Caco-2 (cell line): ENCODE data around the gene RPL7A. TPM values are rescaled to one million over a fixed set of nuclear protein-coding genes. Genes with fewer than 3 reads are reported as not detected.

Experiments used
- BruUV-seq: library from RNA; stranded (reverse); fragments of 400-500 nt; replicated peaks from 2 replicates; lab custom pipeline; 2021; lab: Mats Ljungman, UMichigan
- CTCF ChIA-PET: fragments of 300-600 bp; sonication (Branson Sonifier 250); formaldehyde crosslinking; loops from one replicate; lab custom pipeline; 2022; ENCODE audit warnings: antibody characterized with exemption; lab: Charles Lee
- POLR2A ChIA-PET: fragments of 300-600 bp; sonication (Branson Sonifier 250); formaldehyde crosslinking; loops from one replicate; lab custom pipeline; 2022; ENCODE audit warnings: antibody characterized with exemption; lab: Charles Lee
- DNase-seq, 2 experiments: peaks; one replicate each; pipeline versions ENCODE4 v3.0.0 to v3.0.0-alpha.2; 2020 to 2022
- H3K27me3 ChIP-seq: replicated peaks from 2 replicates; pipeline ENCODE4 v1.6.0; 2011; ENCODE audit warnings: low read length; ENCODE audit not compliant: control insufficient read depth, insufficient read depth
- H3K36me3 ChIP-seq: 2 replicates; pipeline ENCODE4 v1.5.1; 2011; ENCODE audit warnings: low read length; ENCODE audit not compliant: control insufficient read depth, insufficient read depth
- H3K4me1 ChIP-seq: fragments of 250-450 bp; sonication (Bioruptor Pico); 2 replicates; pipeline ENCODE4 v1.5.1; 2020; ENCODE audit warnings: mild to moderate bottlenecking
- H3K4me3 ChIP-seq: 2 replicates; pipeline ENCODE4 v1.5.1; 2011; ENCODE audit warnings: low read depth, mild to moderate bottlenecking, control low read depth, low read length
- H3K9me3 ChIP-seq: fragments of 250-450 bp; sonication (Bioruptor Pico); 2 replicates; pipeline ENCODE4 v1.5.1; 2020; ENCODE audit warnings: mild to moderate bottlenecking, moderate library complexity
- H3K27ac Mint-ChIP-seq: one replicate; pipeline ENCODE4 v1.8.0; 2022; ENCODE audit warnings: mixed read lengths; ENCODE audit not compliant: unreplicated experiment
- H3K27me3 Mint-ChIP-seq: one replicate; pipeline ENCODE4 v1.8.0; 2022; ENCODE audit warnings: mixed read lengths; ENCODE audit not compliant: insufficient read depth, unreplicated experiment
- H3K36me3 Mint-ChIP-seq: one replicate; pipeline ENCODE4 v1.8.0; 2022; ENCODE audit warnings: mild to moderate bottlenecking, mixed read lengths; ENCODE audit not compliant: insufficient read depth, unreplicated experiment
- H3K4me1 Mint-ChIP-seq: one replicate; pipeline ENCODE4 v1.8.0; 2022; ENCODE audit warnings: low read depth, mixed read lengths; ENCODE audit not compliant: unreplicated experiment
- H3K4me3 Mint-ChIP-seq: one replicate; pipeline ENCODE4 v1.8.0; 2022; ENCODE audit warnings: mild to moderate bottlenecking, moderate library complexity, mixed read lengths; ENCODE audit not compliant: unreplicated experiment
- H3K9me3 Mint-ChIP-seq: one replicate; pipeline ENCODE4 v1.8.0; 2022; ENCODE audit warnings: mixed read lengths; ENCODE audit not compliant: unreplicated experiment
- CTCF ChIP-seq, 2 experiments: fragments of 200-600 bp in 1 of 2; IDR thresholded peaks; 1 replicate in 1 of 2; 2 replicates in 1 of 2; pipeline versions ENCODE4 v1.5.1 to v1.8.0; 2011 to 2022; ENCODE audit warnings: antibody characterized with exemption in 1 of 2, control low read depth in 1 of 2, inconsistent platforms in 1 of 2, low read depth in 1 of 2, low read length in 1 of 2, mild to moderate bottlenecking in 1 of 2, moderate library complexity in 1 of 2; ENCODE audit not compliant: insufficient read depth in 1 of 2, severe bottlenecking in 1 of 2, unreplicated experiment in 1 of 2
- intact Hi-C: fragments of 100-400 bp; cut with micrococcal nuclease; formaldehyde crosslinking; loops from one replicate; pipeline ENCODE4 v1.10.0; 2022; ENCODE audit not compliant: unreplicated experiment
- total RNA-seq: library from RNA; stranded (reverse); gene quantifications from 2 replicates; pipeline ENCODE4 v1.2.3, GENCODE V29; 2022

Gene RPL7A
- total RNA-seq, 1 experiment from 2014 or later = 1,995 TPM

- Mint-ChIP-seq H3K27me3 (no peaks in the 10 kb centered on the region), H3K9me3 (no peaks in the 10 kb centered on the region), H3K36me3 (peaks cover 52% of the 10 kb centered on the region), H3K4me3 (no peak overlapping the region), H3K4me1 (peaks cover 13% of the 10 kb centered on the region), H3K27ac (no peak overlapping the region)
- no TSS peak for BruUV-seq
- Histone ChIP-seq H3K4me1 (peaks cover 5% of the 10 kb centered on the region), H3K27me3 (no peaks in the 10 kb centered on the region), H3K4me3 (no peak overlapping the region), H3K36me3 (peaks cover 4% of the 10 kb centered on the region), H3K9me3 (no peaks in the 10 kb centered on the region)
- POLR2A ChIA-PET = no interaction called here
- DNase-seq = peak in 1 of 2 experiments; percentile 51
- TF ChIP-seq CTCF (IDR thresholded peaks at IDR 0.05; ENCODE audit: insufficient read depth in 1 of 2, low read depth in 1 of 2, low read length in 1 of 2, severe bottlenecking in 1 of 2, unreplicated experiment in 1 of 2) = peak in 1 of 2 experiments; percentile 13
- intact Hi-C loops = no loop called here
- CTCF ChIA-PET = interaction anchor here (1.1 to 1.4 kb wide), 2 partner anchors 144 to 154 kb away, joined by 5 read pairs; no protein-coding TSS in a partner anchor
Observed at GRCh38 chr9:133342570-133342969, 5.4 kb upstream of the RPL7A start.

- H3K4me3 Mint-ChIP-seq = no peak overlapping the region
- peaks cover 13% of the 10 kb centered on the region for H3K4me1 Mint-ChIP-seq
- no peaks in the 10 kb centered on the region for H3K27me3 Mint-ChIP-seq
- Histone ChIP-seq H3K4me3 (no peak overlapping the region), H3K27me3 (no peaks in the 10 kb centered on the region), H3K9me3 (no peaks in the 10 kb centered on the region), H3K36me3 (peaks cover 5% of the 10 kb centered on the region), H3K4me1 (peaks cover 5% of the 10 kb centered on the region)
- intact Hi-C loops = no loop called here
- DNase-seq = no peak
- peaks cover 60% of the 10 kb centered on the region for H3K36me3 Mint-ChIP-seq
- no peak for TF ChIP-seq CTCF (IDR thresholded peaks at IDR 0.05; ENCODE audit: insufficient read depth in 1 of 2, low read depth in 1 of 2, low read length in 1 of 2, severe bottlenecking in 1 of 2, unreplicated experiment in 1 of 2)
- CTCF ChIA-PET = no interaction called here
- H3K9me3 Mint-ChIP-seq = no peaks in the 10 kb centered on the region
- no peak overlapping the region for H3K27ac Mint-ChIP-seq
- POLR2A ChIA-PET = interaction anchor here (0.6 kb wide), 1 partner anchor 439 kb away, joined by 3 read pairs; no protein-coding TSS in a partner anchor
- no TSS peak for BruUV-seq
Observed at GRCh38 chr9:133344071-133344470, 3.9 kb upstream of the RPL7A start.

GRCh38 chr9:133344979-133345378, 3.0 kb upstream of the RPL7A start:
- peaks cover 10% of the 10 kb centered on the region for H3K4me1 ChIP-seq
- Mint-ChIP-seq H3K27me3 (no peaks in the 10 kb centered on the region), H3K36me3 (peaks cover 60% of the 10 kb centered on the region), H3K27ac (no peak overlapping the region), H3K4me3 (no peak overlapping the region), H3K4me1 (peaks cover 13% of the 10 kb centered on the region), H3K9me3 (no peaks in the 10 kb centered on the region)
- CTCF ChIA-PET = no interaction called here
- peaks cover 9% of the 10 kb centered on the region for H3K36me3 ChIP-seq
- H3K4me3 ChIP-seq = no peak overlapping the region
- POLR2A ChIA-PET = interaction anchor here (0.6 kb wide), 1 partner anchor 171 kb away, joined by 3 read pairs; no protein-coding TSS in a partner anchor
- intact Hi-C loops = no loop called here
- DNase-seq = no peak
- no peak for TF ChIP-seq CTCF (IDR thresholded peaks at IDR 0.05; ENCODE audit: insufficient read depth in 1 of 2, low read depth in 1 of 2, low read length in 1 of 2, severe bottlenecking in 1 of 2, unreplicated experiment in 1 of 2)
- H3K9me3 ChIP-seq = no peaks in the 10 kb centered on the region
- no TSS peak for BruUV-seq
- no peaks in the 10 kb centered on the region for H3K27me3 ChIP-seq
